ENCODE results near the gene NFATC2.

The NFATC2 gene

DNA sequence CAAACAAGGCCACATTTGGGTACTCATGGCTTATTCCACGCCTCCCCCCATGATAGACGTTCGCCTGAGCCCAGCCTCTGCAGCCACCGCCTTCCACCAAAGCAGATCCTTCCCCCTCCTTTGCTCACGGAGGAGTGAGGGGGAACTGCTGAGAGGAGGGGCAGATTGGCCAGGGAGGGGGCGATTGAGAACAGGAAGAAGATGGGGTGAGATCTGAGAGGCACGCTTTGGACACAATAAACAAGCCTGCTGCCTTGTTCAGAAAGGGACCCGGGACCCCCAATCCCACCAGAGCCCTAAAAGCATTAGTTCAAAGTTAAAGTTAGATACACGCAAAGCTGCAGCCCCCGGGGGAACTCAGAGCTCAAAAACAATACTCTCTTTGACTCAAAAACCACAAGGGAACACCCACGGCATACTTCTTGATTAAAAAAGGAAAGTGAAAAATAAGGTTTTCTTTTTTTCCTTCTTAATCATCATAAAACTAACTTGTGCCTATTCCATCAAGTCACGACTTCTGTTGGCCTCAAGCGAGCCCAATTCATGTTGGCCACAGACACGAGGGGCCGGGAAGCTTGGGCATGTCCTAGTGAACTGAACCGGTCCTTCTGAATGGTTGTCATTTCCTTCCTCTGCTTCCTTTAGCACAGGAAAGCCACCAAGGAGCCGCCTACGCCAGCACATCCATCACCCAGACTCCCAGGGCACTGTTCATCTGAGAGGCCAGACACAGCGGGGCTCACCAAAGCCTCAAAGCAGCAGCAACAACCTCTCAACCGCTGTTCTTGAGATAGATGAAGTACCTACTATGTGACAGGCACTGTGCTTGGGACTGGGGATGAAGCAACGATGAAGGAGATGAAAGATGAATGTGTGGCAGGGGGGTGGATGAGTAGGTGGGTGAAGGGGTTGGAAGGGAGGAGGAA, 44.7 kb downstream of the NFATC2 start:
- in situ Hi-C loops (cut with MboI; ENCODE audit: low sequenced_read_pairs): no loop called here

DNA sequence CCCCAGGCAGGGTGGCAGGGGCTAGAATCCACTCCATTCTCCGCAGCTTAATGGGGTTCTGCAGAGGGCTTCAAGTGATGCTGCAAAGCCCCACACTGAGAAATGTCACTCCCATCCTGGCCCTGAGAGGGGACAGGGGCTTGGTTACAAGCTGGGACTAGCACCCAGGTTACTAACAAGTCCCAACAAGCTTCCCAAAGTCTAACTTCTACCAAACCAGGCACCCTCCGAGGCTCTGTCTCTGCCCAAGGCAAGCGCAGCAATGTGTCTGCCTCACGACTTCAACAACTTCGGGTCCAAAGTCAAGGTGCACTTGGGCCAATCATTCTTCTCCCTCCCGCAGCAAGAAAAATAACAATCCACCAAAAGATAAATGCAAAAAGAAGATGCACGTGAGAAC, 45.6 kb downstream of the NFATC2 start:
- in situ Hi-C loops (cut with MboI; ENCODE audit: low sequenced_read_pairs): no loop called here

DNA sequence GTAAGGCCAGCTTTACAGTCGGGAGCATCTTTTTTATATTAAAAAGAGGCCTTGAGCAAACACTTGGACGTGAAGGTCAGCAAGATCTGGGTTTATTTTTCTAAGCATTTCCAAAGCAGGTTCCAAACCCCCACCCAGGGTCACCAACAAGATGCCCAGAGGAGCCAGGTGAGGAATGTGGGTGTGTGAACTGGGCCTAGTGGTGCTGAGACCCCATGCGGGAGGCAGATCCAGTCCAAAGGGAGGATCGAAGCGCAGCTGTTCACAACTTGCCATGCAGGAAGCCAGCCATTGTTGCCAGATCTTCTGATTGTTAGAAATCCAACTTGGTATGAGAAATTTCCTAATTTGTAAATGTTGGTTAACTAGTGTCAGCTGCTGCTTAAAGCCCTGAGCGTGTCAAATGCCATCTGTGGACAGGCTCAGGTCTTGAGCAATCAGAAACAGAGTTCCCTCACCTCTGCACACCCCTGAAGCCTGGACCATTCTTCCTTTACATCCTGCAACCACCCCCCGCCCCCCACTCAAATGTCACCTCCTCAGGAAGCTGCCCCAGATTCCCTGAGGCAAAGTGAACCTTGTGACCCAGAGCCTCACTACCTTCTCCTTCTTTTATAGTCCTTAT, 46.5 kb downstream of the NFATC2 start:
- in situ Hi-C loops (cut with MboI; ENCODE audit: low sequenced_read_pairs): no loop called here

DNA sequence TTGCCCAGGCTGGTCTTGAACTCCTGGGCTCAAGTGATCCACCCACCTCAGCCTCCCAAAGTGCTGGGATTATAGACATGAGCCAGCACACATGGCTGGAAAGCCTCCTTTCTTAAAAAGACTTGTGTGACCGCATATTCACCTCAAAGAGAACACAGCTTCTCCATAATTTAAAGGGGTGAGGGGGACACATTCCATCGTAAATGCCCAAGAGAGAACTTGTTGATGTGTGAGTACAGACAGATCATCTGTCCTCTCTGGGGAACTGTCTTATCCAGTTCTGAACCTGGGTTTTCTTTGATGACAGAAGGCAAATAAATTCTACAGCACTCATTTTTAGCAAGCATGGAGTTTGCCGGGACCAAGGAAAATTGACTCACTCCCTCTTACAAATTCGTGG, 47.2 kb downstream of the NFATC2 start:
- in situ Hi-C loops (cut with MboI; ENCODE audit: low sequenced_read_pairs): no loop called here

DNA sequence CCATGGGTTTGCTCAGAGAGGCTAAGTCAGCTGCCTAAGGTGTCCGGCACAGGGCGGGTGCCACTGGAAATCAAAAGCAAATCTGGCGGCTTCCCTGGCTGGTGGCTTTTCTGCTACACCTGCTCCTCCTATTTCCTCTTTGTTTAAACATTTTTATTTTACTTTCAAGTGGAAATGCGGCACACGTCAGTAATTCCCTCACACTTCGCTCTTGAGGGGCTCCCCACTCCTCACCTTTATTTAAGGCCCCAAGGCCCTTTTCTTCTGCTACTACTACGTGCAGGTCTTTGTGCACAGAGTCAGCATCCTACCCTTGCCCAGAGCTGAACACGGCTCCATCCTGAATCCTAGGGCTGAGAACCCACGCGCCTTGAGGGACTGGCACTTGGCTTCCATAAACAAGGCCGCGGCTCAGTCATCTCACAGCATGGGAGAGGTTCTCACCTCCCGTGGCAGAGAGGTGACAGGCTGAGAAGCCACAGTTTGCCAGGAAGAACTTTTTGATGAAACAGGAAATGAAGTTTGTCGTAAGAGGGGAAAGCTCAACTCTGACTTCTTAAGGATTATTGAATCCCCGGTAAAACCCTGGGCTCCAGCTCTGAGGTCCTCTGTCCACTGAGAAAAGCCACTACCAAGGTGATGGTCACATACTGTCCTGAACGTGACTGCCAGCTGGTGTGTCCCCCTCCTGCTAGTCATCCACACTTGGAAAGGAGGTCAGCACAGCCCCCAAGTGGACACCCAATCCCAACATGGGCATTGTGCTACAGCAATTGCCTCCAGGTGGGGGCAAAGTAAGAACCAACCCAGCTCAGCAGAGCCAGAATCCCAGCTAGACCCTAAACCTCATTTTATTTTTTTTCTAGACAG, 48.0 kb downstream of the NFATC2 start:
- in situ Hi-C loops (cut with MboI; ENCODE audit: low sequenced_read_pairs): no loop called here

DNA sequence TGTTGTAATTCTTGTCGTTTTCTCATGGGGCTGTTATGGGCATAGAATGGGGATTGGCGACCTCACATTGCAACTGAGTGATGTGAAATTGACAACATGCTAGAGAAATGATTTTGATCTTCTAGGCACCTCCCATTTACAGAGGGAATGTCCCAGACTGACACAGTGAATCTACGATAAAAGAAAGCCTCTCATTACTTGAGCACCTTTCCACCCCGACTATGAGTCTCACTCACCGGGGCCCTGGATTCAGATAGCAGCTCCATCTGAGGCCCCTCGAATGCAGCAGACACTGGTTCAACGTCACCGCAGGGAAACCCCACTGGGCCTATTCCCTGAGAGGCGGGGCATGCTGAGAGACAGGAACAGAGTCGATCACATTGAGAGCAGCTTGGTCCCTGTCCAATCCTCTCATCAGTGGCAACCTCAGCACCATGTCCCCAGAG, 49.1 kb downstream of the NFATC2 start:
- in situ Hi-C loops (cut with MboI; ENCODE audit: low sequenced_read_pairs): no loop called here

DNA sequence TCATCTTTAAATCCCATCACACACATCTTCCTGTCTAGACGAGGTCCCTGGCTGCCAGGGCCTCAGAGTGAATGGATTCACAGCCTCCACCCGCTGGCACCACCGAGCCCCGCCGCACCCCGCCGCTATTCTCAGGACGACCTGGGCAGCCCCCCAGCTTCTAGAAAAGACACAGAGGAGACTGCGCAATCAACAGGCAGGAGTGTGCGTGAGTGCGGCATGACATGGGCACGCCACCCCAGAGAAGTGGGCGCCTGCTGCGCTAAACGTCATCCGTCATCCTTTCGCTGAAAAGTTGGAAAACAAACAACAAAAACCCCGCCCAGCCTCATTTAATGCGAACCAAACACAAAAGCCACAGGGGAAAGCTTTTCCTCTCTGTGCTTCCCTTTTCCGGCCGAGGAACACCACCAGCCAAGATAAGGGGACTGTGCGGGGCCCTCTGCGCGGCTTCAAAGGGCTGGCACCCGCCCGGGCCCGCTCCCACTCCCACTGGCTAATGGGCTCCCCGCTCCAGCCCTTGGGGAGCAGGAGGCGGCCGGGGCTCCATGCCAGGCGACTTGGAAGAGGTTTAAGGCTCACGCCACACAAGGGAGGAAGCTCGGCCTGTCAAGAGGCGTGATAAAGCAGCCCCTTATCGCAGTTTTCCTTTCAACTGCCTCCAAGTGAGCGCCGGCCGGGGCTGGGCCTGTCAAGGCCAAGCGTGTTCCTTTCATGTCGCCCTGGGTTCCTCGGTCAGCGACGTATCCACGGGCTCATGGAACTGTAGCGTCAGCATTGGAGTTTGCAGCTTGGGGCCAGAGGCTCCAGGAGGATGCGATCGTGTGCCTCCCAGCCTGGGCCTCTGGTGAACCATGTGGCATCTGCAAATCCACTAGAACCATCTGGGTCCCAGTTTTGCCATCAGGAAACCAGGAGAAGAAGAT, 50.1 kb downstream of the NFATC2 start:
- in situ Hi-C loops (cut with MboI; ENCODE audit: low sequenced_read_pairs): no loop called here

DNA sequence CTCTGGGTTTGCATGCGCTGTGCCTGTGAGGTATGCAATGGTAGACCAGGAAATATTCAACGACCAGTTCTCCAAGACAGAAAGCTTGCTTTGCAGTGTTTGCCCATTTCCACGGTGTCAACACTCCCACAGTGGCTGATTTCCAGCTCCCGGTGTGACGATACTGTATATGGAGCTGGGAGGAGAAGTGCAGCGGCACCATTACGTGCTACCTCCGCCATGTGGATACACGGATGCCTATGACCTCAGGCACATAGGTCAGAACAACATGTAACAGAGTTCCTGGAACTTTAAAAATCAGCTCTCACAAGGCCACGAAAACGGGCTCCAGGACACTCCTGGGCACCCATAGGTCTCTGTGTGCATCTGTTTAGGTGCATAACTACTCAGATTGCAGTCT, 51.1 kb downstream of the NFATC2 start:
- in situ Hi-C loops (cut with MboI; ENCODE audit: low sequenced_read_pairs): no loop called here

DNA sequence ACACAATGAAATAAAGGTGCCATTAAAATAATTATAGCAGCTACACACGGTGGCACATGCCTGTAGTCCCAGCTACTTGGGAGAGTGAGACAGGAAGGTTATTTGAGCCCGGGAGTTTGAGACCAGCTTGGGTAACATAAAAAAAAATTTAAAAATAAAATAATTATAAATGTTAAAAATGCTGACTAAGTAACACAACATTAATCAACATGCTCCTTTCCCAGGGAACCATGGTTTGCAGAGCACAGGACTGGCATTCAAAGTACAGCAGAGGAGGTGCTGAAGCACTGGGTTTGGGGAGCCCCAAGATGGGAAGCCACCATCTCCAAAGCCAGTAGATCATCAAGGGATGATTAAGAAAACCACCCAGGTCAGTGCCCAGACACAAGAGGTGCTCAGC, 51.9 kb downstream of the NFATC2 start:
- in situ Hi-C loops (cut with MboI; ENCODE audit: low sequenced_read_pairs): no loop called here

DNA sequence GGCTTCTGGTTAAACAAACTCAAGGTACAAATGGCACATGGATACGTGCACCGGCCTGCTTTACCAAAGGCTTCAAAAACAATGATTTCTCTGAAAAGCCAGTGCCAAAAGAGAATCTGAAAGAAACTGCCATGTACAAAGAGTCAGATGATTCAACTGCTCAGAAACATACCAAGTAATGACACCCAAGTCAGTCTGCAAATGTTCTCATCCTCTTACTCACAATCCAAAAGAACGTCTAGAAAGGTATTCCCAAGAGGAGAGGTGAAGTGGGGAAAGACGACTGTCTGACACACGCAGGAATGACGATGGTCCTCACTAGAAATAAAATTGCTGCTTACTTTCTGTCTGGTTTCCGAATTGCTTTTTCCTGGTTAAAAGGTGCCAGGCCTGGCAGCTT, 52.9 kb downstream of the NFATC2 start:
- in situ Hi-C loops (cut with MboI; ENCODE audit: low sequenced_read_pairs): no loop called here

DNA sequence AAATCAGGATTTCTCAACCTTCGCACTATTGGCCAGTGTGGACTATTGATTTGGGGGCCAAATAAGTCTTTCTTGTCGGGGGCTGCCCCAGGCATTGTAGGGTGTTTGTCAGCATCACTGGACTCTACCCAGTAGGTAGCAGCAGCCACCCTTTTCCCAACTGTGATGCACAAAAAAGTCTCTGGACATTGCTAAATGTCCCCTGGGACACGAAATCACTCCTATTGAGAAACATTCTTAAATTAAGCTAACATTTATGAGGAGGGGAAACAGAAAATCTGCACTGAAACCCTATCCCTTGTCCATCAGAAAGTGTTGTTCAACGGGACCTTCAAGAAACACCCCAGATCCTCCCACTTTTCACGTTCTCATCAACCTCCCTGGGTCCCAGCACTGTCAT, 54.2 kb downstream of the NFATC2 start:
- in situ Hi-C loops (cut with MboI; ENCODE audit: low sequenced_read_pairs): no loop called here

DNA sequence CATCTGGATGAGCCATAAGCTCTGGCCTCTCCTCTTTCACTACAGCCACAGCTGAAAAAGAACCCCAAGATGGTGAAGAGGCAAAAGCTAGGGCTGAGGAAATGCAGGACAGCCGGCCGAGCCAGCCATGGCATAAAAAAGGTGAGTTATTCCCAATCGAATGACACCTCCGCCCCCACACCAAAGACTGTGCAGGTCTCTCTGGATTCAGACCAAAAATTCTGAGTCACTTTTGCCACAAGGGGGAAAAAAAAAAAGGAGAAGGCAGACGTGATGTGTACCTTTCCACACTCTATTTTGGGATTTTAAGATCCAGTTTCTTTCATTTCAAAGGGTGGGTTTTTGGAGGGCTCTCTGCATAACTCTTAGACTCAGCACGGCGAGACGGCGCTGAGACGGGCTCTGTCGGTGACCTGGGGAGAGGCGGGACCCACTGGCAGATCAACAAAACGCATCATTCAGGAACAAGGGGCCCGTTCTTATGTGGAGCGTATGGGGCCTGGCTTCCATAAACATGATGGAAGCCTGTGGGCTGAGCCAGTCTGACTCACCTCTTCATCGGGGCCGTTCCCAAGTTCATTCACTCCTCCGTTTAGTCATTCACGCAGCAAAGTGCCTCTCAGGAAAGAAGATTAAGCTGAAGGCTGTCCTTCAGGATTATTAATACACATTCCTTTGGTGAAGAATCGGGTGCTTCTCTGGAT, 54.8 kb downstream of the NFATC2 start:
- in situ Hi-C loops (cut with MboI; ENCODE audit: low sequenced_read_pairs): no loop called here

DNA sequence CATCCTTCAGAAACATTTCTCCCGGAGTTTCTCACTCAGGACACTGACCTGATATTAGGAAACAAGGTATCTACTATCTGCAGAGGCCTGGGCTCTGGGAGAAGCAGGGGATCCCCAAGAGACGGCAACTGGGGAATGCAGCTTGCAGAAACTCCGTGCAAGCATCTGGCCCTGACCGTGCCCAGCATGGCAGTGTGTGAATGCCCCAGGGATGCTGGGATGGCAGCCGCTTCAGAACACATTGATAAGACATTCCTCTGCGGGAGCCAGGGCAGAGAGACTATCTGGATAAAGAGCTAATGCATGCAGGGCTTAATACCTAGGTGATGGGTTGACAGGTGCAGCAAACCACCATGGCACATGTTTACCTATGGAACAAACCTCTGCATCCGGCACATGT, 55.4 kb downstream of the NFATC2 start:
- in situ Hi-C loops (cut with MboI; ENCODE audit: low sequenced_read_pairs): no loop called here

DNA sequence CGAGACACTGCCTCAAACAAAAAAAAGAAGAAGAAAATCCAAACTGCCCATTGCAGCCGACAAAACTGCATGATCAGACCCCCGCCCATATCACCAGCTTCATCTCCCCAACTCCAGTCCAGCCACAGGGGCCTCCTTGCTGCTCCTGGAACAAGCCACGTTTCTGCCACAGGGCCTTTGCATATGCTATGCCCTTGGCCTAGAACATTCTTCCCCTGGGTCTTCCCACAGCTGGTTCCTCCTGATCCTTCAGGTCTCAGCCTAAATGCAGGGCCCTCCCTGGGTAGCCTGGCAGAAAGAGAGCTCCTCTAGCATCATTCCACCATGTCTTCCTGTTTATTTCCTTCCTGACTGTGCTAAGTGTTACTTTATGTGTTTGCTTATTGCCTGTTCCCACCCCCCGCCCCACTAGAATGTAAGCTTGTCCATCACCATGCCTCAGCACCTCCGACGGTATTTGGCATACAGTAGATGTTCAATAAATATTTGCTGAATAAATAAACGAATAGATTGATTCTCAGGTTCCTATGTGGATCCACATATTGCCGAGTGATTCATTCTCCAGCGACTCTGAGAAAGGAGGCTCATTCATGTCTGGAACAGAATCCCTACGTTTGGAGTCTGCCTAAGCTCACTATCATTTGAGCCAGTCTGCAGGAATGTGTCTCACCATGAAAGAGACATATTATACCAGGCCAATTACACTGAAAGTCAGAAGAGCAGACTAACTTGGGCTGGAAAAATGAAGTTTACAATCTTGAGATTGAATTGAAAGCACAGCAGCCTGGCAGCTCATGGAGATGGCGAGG, 56.1 kb downstream of the NFATC2 start:
- in situ Hi-C loops (cut with MboI; ENCODE audit: low sequenced_read_pairs): no loop called here

DNA sequence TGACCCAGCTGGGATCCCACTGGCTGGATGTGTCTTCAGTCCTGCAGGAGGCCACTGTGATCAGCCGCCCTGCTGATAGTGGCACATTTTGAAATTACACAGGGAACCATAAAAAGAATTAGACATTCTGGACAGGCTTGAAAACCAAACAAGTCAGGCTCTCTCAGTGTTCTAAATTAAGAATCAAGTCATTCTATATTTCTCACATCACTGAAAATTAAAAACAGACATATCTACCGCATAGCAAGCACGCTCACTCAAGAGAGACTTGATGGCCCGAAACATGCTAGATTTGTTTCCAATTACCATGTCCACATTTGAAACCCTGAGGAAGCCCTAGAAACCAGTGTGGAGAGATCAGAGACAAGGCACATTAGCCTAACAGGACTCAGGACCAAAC, 57.7 kb downstream of the NFATC2 start:
- in situ Hi-C loops (cut with MboI; ENCODE audit: low sequenced_read_pairs): no loop called here

DNA sequence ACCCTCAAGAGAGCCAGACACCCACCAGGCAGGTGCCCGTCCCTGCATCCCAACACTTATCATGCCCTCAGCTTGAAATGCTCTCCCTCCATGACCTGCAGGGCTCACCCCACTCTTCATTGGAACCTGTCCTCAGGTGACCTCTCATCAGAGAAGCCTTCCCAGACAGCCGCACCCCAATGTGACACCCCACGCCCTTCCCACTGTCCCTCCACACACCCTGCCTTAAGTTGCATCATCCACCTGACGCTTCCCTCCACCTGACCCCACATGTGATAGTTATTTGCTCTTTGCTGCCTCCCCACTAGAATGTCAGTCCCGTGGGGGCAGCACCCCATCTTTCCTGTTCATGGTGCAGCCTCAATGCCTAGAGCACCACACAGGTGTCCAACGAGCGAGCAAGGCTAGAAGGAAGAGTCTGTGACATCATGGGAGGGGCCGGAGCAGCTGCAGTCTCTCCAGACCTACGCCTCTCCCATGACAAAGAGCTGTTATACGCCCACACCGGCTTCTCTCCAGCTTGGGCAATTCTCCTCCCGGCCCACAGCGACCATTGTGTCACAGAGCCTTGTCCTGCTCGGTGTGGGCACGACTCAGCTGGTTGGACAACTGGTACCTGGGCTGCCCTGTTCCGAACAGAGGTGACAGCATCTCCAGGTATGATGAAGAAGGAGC, 58.2 kb downstream of the NFATC2 start:
- in situ Hi-C loops (cut with MboI; ENCODE audit: low sequenced_read_pairs): no loop called here

DNA sequence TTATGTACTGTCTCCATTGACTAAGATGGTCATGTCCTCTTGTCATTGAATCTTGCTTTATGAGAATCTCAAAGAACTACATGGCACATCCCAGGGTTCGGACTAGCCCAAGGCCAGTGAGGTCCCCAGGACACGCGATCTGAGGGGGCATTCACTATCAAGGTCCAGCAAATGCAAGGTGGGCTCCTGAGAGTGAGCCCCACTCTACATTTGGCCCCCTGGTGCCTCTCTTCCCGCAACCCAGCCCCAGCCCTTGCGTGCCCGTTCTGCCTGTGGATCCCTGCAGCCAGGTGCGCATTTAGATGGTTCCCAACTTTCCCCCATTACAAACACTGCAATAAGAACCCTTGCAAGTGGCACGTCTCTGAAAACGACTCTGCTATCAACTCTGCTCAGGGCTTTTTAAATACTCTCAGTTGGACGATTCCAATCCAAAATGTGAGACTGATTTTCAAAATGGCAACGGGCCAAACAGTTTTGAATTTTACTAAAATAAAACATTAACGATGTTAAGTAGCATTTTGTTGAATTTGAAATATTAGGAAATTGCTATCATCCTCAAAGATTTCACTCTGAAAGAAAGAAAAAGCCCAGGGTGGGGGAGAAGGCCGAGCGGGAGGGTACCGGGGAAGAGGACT, 59.6 kb downstream of the NFATC2 start:
- in situ Hi-C loops (cut with MboI; ENCODE audit: low sequenced_read_pairs): no loop called here

DNA sequence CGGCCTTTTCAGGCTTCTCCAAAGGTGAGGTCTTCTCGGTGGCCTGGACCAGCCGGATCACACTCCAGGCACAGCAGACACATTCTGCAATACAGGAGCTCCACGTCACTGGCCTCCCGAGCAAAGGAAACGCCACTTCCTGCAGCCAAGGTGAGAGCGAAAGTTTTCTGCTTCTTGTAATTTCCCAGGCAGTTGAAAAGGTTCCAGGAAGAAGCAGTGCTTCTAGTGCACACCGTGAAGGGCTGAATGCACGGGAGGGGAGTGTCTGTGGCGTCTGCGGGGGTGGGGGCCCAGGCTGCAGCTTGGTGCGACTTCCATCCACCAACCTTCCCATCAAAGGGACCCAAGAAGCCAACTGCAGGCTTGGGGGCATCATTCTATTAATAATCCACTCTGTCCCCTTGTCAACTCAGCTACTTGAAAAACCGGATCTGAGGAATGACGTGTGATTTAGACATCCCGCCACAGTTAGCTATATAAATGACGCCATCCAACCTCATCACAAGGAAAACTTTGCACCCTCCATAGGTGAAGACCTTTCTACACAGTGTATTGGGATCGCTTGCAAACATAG, 61.1 kb downstream of the NFATC2 start:
- in situ Hi-C loops (cut with MboI; ENCODE audit: low sequenced_read_pairs): no loop called here
